DMS153 treated with DMSO at 0.1 percent for 48 hours (cell line): ENCODE data around the gene HNRNPA3.
"Not testable (repeated sequence)": the region's sequence is repeated elsewhere in the genome, so short reads cannot be mapped to it uniquely, and the experiment has no call there.

Experiments
- DNase-seq: peaks from one replicate; lab custom pipeline; 2025; ENCODE audit not compliant: unreplicated experiment; lab: John Stamatoyannopoulos, UW

The HNRNPA3 gene

DNA sequence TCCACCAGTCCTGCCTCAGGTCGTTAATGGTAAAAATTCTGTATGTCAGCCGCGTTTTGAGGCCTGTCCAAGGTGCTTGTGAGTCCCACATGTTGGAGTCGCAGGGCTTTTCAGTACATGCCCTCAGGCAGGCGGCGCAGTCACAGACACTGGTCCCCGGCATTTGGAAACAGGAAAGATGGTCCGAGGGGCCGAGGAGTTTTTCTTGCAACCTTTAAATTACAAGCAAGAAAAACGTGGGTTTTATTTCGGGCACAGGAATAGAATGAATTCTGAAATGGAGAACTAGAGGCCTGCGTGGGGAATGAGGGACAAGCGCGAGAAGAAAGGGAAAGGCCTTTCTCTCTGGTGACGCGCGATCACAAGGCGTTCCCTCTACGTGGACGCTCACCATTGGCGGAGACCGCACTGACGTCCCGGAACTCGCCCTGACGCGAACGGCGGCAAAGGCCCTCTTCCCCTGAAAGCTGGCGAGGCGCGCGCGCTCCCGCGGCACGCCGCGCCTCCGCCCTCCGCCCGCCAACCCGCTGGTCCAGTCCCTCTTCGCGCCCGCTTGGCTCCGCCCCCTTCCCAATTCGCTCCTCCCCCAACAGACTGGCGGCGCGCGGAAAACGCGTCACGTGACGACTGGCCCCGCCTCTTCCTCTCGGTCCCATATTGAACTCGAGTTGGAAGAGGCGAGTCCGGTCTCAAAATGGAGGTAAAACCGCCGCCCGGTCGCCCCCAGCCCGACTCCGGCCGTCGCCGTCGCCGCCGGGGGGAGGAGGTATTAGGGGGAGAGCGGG, at the start of gene HNRNPA3:
Gene HNRNPA3 (plus strand): TSS at position 689 of the 785 bp plus-strand sequence. CDS start 6 bp downstream, at position 695.
- peak; percentile 95 for DNase-seq

DNA sequence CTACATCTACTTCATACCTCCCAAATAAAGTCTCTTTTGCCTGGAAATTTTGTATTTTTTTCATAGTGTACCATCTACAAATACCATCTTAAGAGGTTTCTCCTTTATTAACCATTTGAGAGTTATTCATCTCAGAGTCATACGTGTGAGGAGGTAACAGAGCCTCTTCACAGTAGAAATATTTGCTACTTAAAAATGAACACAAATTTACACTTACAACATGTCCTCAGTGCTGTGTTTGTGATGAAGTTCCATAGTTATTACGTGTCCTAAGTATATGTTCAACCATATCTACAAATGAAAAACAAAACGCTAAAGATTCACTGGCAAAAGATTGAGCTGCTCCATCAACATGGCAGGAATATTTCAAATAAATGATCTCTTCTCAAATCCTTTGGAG, 48.5 kb upstream of the HNRNPA3 start:
- no peak for DNase-seq

DNA sequence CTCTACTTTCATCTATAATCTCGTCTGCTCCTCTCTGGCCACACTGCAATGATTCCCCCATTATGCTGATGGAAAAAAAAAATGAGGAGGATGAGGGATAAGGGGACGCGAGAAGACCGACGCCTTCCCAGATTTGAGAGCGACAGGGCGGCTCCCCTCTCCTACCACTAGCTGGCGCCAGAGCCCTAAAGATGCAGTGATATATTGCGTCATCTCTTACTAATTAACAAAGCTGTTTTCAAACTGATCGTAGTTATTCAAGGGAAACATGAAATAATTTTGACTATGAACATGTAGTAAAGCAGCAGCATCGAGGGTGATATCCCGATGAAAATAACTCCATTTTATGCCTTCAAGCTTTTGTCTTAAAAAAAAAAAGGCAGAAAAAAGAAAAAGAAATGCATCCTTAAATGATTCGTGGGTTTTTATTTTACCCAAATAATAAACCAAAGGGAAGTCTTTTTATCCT, 48.0 kb upstream of the HNRNPA3 start:
- DNase-seq, result peak; percentile 89

GRCh38 chr2:177165061-177165583, 47.5 kb upstream of the HNRNPA3 start:
- no peak for DNase-seq

GRCh38 chr2:177165721-177166711, 46.6 kb upstream of the HNRNPA3 start:
- peak; percentile 64 for DNase-seq

DNA sequence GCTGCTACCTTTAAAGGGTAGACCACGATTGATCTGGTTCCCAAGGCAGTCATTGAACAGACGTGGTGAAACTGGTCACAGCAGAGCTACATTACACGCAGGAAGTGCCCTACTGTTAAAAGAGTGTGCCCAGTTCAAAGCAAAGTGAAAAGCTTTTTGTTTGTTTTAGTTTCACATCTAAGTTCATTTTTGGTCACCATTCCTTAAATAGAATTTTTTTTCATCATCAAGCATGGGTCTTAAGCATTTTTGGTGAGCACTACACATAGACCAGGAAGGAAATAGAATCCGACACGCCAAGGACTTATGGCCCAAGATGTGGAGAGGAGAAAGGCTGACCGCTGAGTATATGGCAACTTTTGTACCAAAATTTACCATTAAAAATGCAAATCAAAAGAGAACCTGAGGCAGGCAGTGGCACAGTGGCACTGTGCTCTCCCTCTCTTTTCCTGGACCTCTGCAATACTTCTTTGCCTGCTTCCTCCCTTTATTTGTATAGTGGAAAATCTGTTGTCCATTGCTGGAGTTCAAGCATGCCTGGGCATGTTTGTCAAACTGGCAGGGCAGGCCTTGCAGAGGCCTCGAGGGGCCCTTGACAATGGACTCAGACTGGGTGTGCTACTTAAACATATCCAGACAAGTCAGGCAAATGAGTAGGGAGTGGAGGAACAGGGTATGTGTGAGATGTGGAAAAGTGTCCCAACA, 42.6 kb upstream of the HNRNPA3 start:
- DNase-seq, result peak; percentile 94

DNA sequence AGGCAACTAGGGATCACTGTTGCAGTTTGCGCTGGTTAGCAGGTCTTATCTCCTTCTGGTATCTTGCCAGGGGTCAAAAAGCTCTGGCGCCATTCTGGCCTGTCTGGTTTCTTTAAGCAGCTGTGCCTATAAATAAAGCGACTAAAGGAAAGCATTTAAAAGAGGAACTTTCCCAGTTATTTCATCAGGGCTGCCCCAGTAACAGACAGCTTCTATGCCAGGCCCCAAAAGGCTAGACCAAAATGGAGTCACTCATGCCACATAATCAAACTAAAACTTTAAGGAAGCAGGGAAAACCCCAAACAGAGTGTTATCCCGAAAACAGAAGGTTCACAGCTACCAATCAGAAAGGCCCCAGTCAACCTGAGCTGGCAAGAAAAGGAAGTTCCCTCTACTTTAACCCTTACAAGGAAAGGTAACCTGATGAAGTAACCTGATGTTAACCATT, 41.2 kb upstream of the HNRNPA3 start:
- no peak for DNase-seq

DNA sequence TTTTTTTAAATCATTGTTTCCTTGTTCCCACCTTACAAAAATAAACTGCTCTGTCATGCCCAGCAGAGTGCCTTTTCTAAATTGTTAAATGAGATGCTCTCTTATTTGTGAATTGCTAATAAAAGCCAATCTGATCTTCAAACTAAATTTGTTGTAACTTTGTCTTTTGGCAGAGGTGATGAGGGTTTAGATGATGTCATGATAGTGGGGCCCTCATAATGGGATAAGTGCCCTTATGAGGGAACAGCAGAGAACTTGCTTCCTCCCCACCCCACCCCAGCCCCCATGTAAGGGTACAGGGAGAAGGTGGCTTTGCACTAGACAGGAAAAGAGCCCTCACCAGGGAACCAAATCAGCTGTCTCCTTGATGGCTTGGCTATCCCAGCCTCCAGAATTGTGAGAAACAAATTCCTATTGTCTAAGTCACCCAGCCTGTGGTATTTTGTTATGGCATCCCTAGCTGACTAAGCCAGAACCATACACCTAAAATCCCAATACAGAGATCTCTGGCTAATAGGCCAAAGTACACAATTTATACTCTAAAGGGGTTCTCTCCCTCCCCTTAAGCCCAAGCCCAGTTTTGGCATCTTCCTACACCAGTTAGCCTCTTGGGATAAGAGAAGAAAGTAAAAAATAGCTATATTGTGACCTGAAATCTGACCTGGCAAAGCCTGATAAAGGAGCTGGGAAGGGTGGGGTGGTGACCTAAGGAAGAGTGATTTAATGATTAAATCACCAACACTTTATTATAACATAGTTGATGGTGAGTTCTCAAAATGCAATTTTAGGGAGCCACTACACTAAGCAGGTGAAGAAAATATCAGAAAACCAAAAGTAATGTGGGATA, 40.3 kb upstream of the HNRNPA3 start:
- no peak for DNase-seq

- DNase-seq, result no peak
Observed at GRCh38 chr2:177174486-177174885, 38.1 kb upstream of the HNRNPA3 start.

GRCh38 chr2:177175917-177176668, 36.5 kb upstream of the HNRNPA3 start:
- no peak for DNase-seq

DNA sequence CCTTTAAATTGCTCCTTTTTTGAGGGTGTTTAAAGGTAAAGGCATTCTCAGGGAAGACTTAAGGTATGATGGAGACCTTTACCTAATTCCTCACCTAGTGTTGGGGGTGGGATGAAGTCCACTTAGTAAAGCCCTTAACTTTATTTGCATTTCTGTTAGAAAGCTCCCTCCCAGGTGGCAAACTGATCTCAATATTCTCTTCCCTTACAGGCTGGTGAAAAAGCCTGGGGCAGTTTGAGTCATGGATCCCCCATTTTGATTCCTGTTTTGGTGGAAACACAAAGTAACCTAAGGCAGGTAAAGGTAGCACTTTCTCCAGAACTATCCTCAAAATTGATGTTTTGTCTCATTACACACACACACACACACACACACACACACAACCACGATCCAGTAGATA, 33.8 kb upstream of the HNRNPA3 start:
- no peak for DNase-seq

DNA sequence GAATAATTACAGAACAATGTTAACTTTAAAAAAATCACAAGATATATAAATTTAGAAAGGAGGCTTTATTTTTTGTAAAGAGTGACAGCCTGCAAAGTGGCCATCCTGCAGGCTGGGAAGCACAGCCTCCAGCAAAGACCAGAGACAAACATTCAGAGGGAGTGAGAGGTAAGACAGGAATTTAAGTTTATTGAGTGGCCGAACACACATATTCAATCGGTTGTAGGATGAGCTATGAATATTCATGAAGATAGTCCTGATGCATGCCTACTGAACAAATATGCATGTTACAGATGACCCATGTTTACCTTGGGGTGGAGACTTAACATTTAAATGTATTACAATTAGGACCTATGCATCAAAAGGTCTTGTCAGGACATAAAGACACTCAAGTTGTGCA, 33.4 kb upstream of the HNRNPA3 start:
- no peak for DNase-seq

- DNase-seq, result not testable (repeated sequence)
Observed at GRCh38 chr2:177179671-177180070, 32.9 kb upstream of the HNRNPA3 start.

- no peak for DNase-seq
Observed at GRCh38 chr2:177180269-177181000, 32.2 kb upstream of the HNRNPA3 start.

DNA sequence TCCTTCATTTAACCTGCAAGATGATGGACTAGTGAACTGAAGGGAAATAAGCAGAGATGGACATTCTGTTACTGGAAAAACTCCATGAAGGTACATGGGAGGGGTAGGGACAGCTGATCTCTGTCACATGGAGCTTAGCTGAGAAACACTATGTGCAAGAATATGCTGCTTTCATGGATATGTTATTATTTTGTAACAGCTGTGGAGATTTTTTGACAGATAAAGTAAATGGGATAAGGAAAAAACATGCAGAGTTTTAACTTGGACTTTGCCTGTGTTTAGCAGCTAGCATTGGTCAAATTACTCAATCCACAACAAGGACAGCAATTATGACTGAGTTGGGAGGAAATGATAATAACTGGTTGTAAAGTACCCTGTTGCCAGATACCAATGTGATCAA, 28.7 kb upstream of the HNRNPA3 start:
- no peak for DNase-seq

GRCh38 chr2:177184606-177185005, 28.0 kb upstream of the HNRNPA3 start:
- DNase-seq, result no peak

GRCh38 chr2:177186038-177186437, 26.6 kb upstream of the HNRNPA3 start:
- not testable (repeated sequence) for DNase-seq

- DNase-seq, result no peak
Observed at GRCh38 chr2:177187631-177188312, 24.8 kb upstream of the HNRNPA3 start.
